ENCODE measurements around the gene CHMP1A.

The CHMP1A gene

GRCh38 chr16:89616623-89617022, 40.9 kb downstream of the CHMP1A start:
- no peak overlapping the region for H2AFZ ChIP-seq (ENCODE audit: low read depth)
- no peak overlapping the region for H3K9ac ChIP-seq
- H4K20me1 ChIP-seq (ENCODE audit: insufficient read depth) = no peaks in the 10 kb centered on the region
- H3K4me1 ChIP-seq (ENCODE audit: low read depth, poor library complexity, severe bottlenecking) = peaks cover 6% of the 10 kb centered on the region
- TF ChIP-seq, protein P1, sequence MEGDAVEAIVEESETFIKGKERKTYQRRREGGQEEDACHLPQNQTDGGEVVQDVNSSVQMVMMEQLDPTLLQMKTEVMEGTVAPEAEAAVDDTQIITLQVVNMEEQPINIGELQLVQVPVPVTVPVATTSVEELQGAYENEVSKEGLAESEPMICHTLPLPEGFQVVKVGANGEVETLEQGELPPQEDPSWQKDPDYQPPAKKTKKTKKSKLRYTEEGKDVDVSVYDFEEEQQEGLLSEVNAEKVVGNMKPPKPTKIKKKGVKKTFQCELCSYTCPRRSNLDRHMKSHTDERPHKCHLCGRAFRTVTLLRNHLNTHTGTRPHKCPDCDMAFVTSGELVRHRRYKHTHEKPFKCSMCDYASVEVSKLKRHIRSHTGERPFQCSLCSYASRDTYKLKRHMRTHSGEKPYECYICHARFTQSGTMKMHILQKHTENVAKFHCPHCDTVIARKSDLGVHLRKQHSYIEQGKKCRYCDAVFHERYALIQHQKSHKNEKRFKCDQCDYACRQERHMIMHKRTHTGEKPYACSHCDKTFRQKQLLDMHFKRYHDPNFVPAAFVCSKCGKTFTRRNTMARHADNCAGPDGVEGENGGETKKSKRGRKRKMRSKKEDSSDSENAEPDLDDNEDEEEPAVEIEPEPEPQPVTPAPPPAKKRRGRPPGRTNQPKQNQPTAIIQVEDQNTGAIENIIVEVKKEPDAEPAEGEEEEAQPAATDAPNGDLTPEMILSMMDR (conservative IDR thresholded peaks at IDR 0.05; ENCODE audit: low read depth, low read length) = no peak
- no peak overlapping the region for H3K4me3 ChIP-seq (IDR thresholded peaks at IDR 0.05; ENCODE audit: insufficient read depth, low read depth, low read length)
- H3K27me3 ChIP-seq (ENCODE audit: insufficient read depth, low read depth) = peaks cover 44% of the 10 kb centered on the region
- H3K79me2 ChIP-seq (ENCODE audit: insufficient read depth, low read depth) = no peaks in the 10 kb centered on the region
- H3K27ac ChIP-seq = no peak overlapping the region
- no peak overlapping the region for H3K4me2 ChIP-seq
- H3K36me3 ChIP-seq (ENCODE audit: insufficient read depth) = no peaks in the 10 kb centered on the region

DNA sequence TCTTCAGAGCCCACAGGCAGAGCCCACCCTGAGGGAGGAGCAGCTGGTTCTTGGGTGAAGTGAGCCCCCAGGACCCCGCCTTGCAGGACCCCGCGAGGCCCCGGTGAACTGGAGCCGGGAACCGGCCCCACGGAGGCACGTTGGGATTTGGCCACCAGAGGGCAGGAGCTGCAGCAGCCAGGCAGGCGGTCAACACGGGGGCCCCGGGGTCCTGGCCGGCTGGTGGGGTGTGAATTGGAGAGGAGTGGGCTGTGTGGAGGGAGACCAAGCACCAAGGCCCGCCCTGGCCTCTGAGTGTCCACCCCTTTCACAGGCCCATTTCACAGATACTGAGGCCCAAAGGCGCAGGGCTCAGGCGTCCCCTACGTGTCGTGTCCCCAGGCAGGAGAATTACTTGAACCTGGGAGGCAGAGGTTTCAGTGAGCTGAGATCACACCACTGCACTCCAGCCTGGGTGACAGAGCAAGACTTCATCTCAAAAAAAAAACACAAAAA, 41.9 kb downstream of the CHMP1A start:
- H3K4me2 ChIP-seq = no peak overlapping the region
- H3K79me2 ChIP-seq (ENCODE audit: insufficient read depth, low read depth) = no peaks in the 10 kb centered on the region
- H4K20me1 ChIP-seq (ENCODE audit: insufficient read depth) = no peaks in the 10 kb centered on the region
- peaks cover 6% of the 10 kb centered on the region for H3K4me1 ChIP-seq (ENCODE audit: low read depth, poor library complexity, severe bottlenecking)
- TF ChIP-seq, protein P1 (conservative IDR thresholded peaks at IDR 0.05; ENCODE audit: low read depth, low read length) = peak; percentile 58
- no peak overlapping the region for H3K4me3 ChIP-seq (IDR thresholded peaks at IDR 0.05; ENCODE audit: insufficient read depth, low read depth, low read length)
- peaks cover 43% of the 10 kb centered on the region for H3K27me3 ChIP-seq (ENCODE audit: insufficient read depth, low read depth)
- H3K36me3 ChIP-seq (ENCODE audit: insufficient read depth) = no peaks in the 10 kb centered on the region
- no peak overlapping the region for H3K9ac ChIP-seq
- no peak overlapping the region for H3K27ac ChIP-seq
- no peak overlapping the region for H2AFZ ChIP-seq (ENCODE audit: low read depth)

GRCh38 chr16:89615176-89615575, 42.3 kb downstream of the CHMP1A start:
- Histone ChIP-seq H2AFZ (ENCODE audit: low read depth) (no peak overlapping the region), H4K20me1 (ENCODE audit: insufficient read depth) (no peaks in the 10 kb centered on the region), H3K4me2 (no peak overlapping the region), H3K27ac (no peak overlapping the region), H3K4me3 (IDR thresholded peaks at IDR 0.05; ENCODE audit: insufficient read depth, low read depth, low read length) (no peak overlapping the region), H3K27me3 (ENCODE audit: insufficient read depth, low read depth) (peaks cover 43% of the 10 kb centered on the region), H3K79me2 (ENCODE audit: insufficient read depth, low read depth) (no peaks in the 10 kb centered on the region), H3K36me3 (ENCODE audit: insufficient read depth) (no peaks in the 10 kb centered on the region), H3K4me1 (ENCODE audit: low read depth, poor library complexity, severe bottlenecking) (peaks cover 6% of the 10 kb centered on the region), H3K9ac (no peak overlapping the region)
- TF ChIP-seq, protein P1 (conservative IDR thresholded peaks at IDR 0.05; ENCODE audit: low read depth, low read length) = no peak

- no peak overlapping the region for H3K27ac ChIP-seq
- TF ChIP-seq, protein P1 (conservative IDR thresholded peaks at IDR 0.05; ENCODE audit: low read depth, low read length) = no peak
- H4K20me1 ChIP-seq (ENCODE audit: insufficient read depth) = no peaks in the 10 kb centered on the region
- H3K4me1 ChIP-seq (ENCODE audit: low read depth, poor library complexity, severe bottlenecking) = peaks cover 6% of the 10 kb centered on the region
- peaks cover 48% of the 10 kb centered on the region for H3K27me3 ChIP-seq (ENCODE audit: insufficient read depth, low read depth)
- H3K4me2 ChIP-seq = no peak overlapping the region
- H3K79me2 ChIP-seq (ENCODE audit: insufficient read depth, low read depth) = no peaks in the 10 kb centered on the region
- no peak overlapping the region for H3K9ac ChIP-seq
- no peaks in the 10 kb centered on the region for H3K36me3 ChIP-seq (ENCODE audit: insufficient read depth)
- H3K4me3 ChIP-seq (IDR thresholded peaks at IDR 0.05; ENCODE audit: insufficient read depth, low read depth, low read length) = no peak overlapping the region
- no peak overlapping the region for H2AFZ ChIP-seq (ENCODE audit: low read depth)
Observed at GRCh38 chr16:89613954-89614459, 43.5 kb downstream of the CHMP1A start.
